Activated CD8-positive, alpha-beta memory T cell treated with anti-CD3 and anti-CD28 coated beads, Interleukin-2, amount 50 U/mL, for 48 hours (primary cell): ENCODE results near the gene DPY19L2.
"Not testable (repeated sequence)": the region's sequence is repeated elsewhere in the genome, so short reads cannot be mapped to it uniquely, and the experiment has no call there.

Source experiments
- DNase-seq: peaks from one replicate; pipeline ENCODE4 v3.0.0-alpha.2; 2020

Gene DPY19L2

GRCh38 chr12:63658501-63658900 is 9.8 kb downstream of the DPY19L2 start:
- not testable (repeated sequence) for DNase-seq

DNA sequence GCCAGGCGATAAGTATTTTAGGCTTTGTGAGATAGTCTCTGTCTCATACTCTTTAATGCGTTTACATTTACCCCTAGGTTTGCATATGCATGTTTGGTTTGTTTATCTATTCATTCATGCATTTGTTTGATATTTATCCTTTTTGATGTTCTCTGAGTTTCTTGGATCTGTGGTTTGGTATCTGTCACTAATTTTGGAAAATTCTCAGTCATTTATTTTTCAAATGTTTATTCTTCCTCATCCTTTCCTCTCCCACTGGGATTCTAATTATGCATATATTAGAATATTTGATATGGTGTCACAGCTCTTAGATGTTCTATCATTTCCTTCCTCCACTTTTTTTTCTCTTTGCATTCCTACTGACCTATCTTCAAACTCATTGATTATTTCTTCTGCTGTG is 11.9 kb downstream of the DPY19L2 start:
- DNase-seq: not testable (repeated sequence)

DNA sequence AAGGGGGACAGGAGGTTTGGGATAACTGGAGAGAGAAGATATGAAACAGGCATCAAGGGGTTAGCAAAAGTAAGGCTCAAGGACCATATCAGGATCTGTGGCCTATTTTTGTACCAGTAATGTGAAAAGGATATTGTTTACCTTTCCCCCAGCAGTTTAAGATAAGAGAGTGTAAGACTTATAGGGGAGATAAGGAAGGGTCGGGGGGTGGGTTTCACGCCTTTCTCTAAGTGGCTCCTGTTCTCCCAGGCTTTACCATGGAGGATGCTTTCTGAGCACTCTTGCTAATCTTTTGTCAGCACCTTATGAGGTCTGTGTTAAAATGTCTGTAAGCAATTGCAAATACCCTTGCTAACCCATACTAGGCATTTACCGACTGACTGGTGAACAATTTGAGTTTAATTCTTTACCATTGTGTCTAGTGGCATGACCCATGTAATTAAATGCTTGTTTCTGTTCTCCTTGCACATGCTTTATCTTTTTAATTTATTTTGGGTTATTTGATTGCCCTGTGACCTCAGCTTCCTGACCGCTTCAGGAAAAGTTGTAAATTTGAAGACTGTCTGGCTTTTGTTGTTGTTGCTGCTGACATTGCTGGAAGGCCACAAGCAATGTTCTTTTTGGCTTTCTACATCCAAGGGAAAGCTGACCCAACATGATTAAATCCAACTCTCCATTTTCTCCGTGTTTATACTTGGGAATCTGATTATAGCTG is 12.6 kb downstream of the DPY19L2 start:
- DNase-seq: not testable (repeated sequence)

GRCh38 chr12:63654481-63654880 is 13.8 kb downstream of the DPY19L2 start:
- DNase-seq: not testable (repeated sequence)

DNA sequence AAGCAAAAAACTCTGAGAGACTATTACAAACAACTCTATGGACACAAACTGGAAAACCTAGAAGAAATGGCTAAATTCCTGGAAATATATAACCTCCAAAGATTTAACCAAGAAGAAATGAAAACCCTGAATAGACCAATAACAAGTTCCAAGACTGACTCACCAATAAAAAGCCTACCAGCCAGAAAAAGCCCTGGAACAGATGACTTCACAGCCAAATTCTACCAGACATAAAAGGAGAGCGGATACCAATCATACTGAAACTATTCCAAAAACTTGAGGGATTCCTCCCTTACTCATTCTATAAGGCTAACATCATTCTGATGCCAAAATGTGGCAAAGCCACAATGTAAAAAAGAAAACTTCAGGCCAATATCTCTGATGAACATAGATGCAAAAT is 18.8 kb downstream of the DPY19L2 start:
- DNase-seq: not testable (repeated sequence)

DNA sequence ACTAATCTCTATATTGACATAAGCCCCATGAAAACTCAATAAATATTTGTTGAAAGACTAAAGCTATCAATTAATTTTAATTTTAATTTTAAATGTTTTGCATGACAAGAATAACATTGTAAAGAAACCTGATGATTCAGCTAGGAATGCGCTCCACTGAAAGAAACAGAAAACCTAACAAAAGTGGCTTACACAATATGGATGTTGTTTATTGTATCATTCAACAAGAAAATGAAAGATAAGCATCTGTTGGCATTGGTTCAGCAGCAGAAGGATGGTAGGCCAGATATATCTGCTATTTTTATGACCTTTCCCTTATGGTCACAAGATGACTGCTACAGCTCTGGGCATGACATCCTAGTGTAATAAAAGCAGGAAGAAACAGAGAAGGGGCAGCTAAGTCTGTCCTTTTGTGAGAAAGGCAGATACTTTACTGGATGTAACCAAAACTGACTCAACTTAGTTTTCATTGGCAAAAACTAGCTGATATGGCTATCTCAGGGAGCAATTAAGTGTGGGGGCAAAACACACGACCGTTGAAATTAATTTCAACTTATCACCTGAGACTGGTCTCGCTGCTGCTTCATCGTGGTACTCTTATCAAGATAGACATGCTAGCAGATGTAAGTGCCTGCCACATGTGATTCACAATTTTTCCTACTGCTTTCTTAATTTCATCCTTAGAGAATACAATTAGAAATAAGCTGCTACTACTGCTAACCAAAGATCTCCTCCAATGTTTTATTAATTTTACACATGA is 24.7 kb downstream of the DPY19L2 start:
- not testable (repeated sequence) for DNase-seq

DNA sequence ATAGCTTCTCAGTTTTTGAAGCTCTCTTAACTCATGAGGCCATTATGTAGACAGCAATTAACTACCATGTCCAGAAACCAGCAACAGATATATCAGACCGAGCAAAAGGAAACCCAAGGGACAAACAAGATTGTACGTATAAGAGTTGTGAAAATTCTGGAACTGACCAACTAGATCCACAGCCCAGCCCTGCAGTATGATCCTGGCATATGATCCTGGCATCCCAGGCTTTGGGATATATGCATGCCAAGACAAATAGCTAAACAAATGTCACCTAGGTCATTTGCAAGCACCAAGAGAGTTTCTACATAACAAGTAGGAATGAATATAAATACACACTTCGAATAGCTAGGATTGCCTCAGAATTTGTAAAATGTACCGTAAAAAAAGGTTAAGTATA is 44.0 kb downstream of the DPY19L2 start:
- DNase-seq: not testable (repeated sequence)

DNA sequence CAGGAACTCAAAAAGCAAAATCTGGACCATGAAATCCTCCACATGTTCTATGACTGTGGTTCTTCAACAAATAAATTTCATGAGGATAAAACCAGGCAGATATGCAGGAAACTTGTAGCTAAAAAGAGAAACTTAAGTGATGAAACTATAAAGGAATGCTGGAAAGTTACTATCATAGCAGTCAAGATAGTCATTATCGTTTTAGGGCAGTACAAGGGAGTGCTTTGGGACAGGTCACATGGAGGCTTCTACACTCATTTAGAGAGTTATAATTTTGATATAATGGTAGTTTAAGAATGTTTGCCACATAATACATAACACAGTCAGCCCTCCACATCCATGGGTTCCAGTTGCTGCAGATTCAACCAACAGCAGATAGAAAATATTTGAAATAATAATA is 52.7 kb downstream of the DPY19L2 start:
- DNase-seq: not testable (repeated sequence)

- DNase-seq: not testable (repeated sequence)
Measured at GRCh38 chr12:63611285-63611684, 57.0 kb downstream of the DPY19L2 start.

GRCh38 chr12:63609281-63609680 is 59.0 kb downstream of the DPY19L2 start:
- not testable (repeated sequence) for DNase-seq

GRCh38 chr12:63604985-63605384 is 63.3 kb downstream of the DPY19L2 start:
- DNase-seq: not testable (repeated sequence)

DNA sequence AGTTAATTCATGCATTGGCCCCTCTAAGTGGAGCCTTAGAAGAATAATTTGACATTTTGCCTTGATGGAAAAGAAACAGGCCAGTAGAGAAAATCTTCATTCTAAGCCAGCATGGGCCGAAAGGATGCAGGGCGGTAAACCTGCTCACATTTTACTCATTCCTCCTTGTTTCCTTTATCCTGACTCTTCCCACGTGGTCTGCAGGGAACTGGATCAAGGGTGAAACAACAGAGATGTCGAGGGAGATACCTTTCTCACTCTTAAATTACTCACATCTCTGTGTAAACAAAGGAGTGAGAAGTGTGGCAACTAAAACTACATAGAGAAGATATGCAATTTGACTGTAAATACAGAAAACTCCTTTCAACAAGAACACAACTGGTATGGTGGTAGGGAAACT is 73.5 kb downstream of the DPY19L2 start:
- DNase-seq: not testable (repeated sequence)

GRCh38 chr12:63584426-63584825 is 83.9 kb downstream of the DPY19L2 start:
- DNase-seq: not testable (repeated sequence)

- not testable (repeated sequence) for DNase-seq
Measured at GRCh38 chr12:63583289-63583688, 85.0 kb downstream of the DPY19L2 start.

DNA sequence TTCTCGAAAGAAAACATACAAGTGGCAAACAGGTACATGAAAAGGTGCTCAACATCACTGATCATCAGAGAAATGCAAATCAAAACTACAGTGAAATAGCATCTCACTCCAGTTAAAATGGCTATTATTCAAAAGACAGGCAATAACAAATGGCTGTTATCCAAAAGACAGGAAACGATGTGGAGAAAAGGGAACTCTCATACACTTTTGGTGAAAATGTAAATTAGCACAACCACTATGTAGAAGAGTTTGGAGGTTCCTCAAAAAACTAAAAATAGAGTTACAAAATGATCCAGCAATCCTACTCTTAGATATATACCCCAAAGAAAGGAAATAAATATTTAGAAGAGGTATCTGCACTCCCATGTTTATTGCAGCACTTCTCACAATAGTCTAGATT is 90.7 kb downstream of the DPY19L2 start:
- not testable (repeated sequence) for DNase-seq

DNA sequence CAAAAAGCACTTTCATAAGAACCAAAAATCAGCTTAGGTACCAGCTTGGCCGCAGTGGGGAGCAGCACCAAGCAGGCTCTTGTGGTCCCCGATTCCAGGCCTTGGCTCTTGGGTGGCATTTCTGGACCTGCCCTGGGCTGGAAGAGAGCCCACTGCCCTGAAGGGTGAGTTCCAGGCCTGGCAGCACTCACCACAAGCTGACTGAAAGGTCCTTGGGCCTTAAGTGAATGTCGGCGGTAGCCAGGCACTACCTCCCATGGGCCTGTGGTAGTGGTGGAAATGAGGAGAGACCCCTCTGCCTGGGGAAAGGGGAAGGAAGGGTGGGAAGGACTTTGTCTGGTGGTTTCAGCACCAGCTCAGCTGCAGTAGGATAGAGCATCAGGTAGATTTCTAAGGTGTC is 96.3 kb downstream of the DPY19L2 start:
- not testable (repeated sequence) for DNase-seq

- not testable (repeated sequence) for DNase-seq
Measured at GRCh38 chr12:63558445-63558844, 109.8 kb downstream of the DPY19L2 start.

DNA sequence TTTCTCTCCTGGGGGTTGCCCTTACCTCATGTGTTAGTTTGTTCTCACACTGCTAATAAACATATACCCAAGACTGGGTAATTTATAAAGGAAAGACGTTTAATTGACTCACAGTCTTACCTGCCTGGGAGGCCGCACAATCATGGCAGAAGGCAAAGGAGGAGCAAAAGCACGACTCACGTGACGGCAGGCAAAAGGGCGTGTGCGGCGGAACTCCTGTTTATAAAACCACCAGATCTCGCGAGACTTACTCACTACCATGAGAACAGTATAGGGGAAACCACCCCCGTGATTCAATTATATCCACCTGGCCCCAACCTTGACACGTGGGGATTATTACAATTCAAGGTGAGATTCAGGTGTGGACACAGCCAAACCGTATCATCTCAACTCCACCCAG is 116.9 kb downstream of the DPY19L2 start:
- not testable (repeated sequence) for DNase-seq

GRCh38 chr12:63549034-63549433 is 119.3 kb downstream of the DPY19L2 start:
- DNase-seq: not testable (repeated sequence)

- not testable (repeated sequence) for DNase-seq
Measured at GRCh38 chr12:63545298-63545916, 122.9 kb downstream of the DPY19L2 start.

DNA sequence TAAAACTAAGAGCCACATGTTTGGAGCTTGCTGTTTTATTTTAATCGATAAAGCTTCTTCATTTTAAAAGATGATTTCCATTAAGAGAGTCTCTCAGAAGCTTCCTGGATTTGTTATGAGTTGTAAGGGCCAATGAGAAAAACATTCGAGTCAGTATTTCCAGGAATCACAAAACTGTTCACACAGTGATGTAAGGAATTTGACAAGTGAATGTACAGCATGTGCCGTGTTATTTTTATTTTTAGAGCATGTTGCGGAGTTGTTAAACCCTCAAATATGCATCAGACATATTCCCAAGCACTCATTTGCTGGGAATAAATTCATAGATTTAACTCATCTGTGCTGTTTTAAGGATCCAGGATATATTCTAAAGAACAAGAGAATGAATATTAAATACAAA is 129.6 kb downstream of the DPY19L2 start:
- not testable (repeated sequence) for DNase-seq

GRCh38 chr12:63537838-63538237 is 130.5 kb downstream of the DPY19L2 start:
- DNase-seq: not testable (repeated sequence)

GRCh38 chr12:63529641-63530040 is 138.7 kb downstream of the DPY19L2 start:
- not testable (repeated sequence) for DNase-seq

DNA sequence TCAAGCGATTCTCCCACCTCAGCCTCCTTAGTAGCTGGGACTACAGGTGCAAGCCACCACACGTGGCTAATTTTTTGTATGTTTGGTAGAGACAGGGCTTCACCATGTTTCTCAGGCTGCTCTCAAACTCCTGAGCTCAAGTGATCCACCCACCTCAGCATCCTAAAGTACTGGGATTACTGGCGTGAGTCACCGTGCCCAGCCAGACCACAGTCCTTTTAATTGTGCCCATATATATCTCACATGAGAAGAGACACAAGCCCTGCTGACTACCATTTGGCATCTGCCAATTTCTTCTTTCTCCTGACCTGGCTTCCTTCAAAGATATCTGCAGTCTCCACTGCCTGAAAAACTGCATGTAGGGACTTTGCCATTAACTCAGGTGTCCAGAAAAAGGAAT is 142.5 kb downstream of the DPY19L2 start:
- DNase-seq: no peak
